ENCODE results near the gene TMEM255B.

TMEM255B gene

GRCh38 chr13:113852536-113853517 lies 93.8 kb downstream of the TMEM255B start:
- H3K27me3 ChIP-seq (ENCODE audit: insufficient read depth, low read length, poor library complexity) = no peaks in the 10 kb centered on the region
- H3K79me1 ChIP-seq (ENCODE audit: low read length) = no peaks in the 10 kb centered on the region
- H2AK5ac ChIP-seq (ENCODE audit: low read length) = no peak overlapping the region
- no peak for DNase-seq
- H2BK5ac ChIP-seq (ENCODE audit: low read length) = no peak overlapping the region
- no peaks in the 10 kb centered on the region for H3K79me2 ChIP-seq (ENCODE audit: control insufficient read depth, insufficient read depth, low read length)
- H2BK120ac ChIP-seq (ENCODE audit: low read depth, low read length) = no peak overlapping the region
- no peaks in the 10 kb centered on the region for H3K4me1 ChIP-seq (ENCODE audit: control insufficient read depth, low read depth, low read length)
- H3K4me3 ChIP-seq (ENCODE audit: low read length) = no peak overlapping the region
- H3K27ac ChIP-seq (ENCODE audit: low read depth, low read length) = no peak overlapping the region
- H3K9ac ChIP-seq (ENCODE audit: low read length) = no peak overlapping the region
- no peak overlapping the region for H4K8ac ChIP-seq (ENCODE audit: low read depth, low read length)
- no peak overlapping the region for H3K4me2 ChIP-seq (ENCODE audit: low read length)
- no CpG with 5 or more reads among the region's 22 CpGs for WGBS (ENCODE audit: extremely low coverage, insufficient coverage, low lambda C conversion rate)
- H3K4ac ChIP-seq (ENCODE audit: low read depth, low read length) = no peak overlapping the region
- no peak overlapping the region for H3K18ac ChIP-seq (ENCODE audit: low read length)
- no peak overlapping the region for H4K5ac ChIP-seq (ENCODE audit: low read length)
- no peak overlapping the region for H3K23ac ChIP-seq (ENCODE audit: low read length)
- H3K36me3 ChIP-seq (ENCODE audit: control insufficient read depth, insufficient read depth, low read length) = no peaks in the 10 kb centered on the region
- no peak overlapping the region for H3K56ac ChIP-seq (ENCODE audit: low read length)
- no peak overlapping the region for H2BK15ac ChIP-seq (replicated peaks; ENCODE audit: low read depth)

GRCh38 chr13:113853518-113854237 lies 94.7 kb downstream of the TMEM255B start:
- Histone ChIP-seq H3K79me2 (ENCODE audit: control insufficient read depth, insufficient read depth, low read length) (no peaks in the 10 kb centered on the region), H3K9ac (ENCODE audit: low read length) (no peak overlapping the region), H3K56ac (ENCODE audit: low read length) (no peak overlapping the region), H3K18ac (ENCODE audit: low read length) (no peak overlapping the region), H4K5ac (ENCODE audit: low read length) (no peak overlapping the region), H2AK5ac (ENCODE audit: low read length) (no peak overlapping the region), H3K4me1 (ENCODE audit: control insufficient read depth, low read depth, low read length) (no peaks in the 10 kb centered on the region), H3K4ac (ENCODE audit: low read depth, low read length) (no peak overlapping the region), H3K4me3 (ENCODE audit: low read length) (no peak overlapping the region), H3K36me3 (ENCODE audit: control insufficient read depth, insufficient read depth, low read length) (no peaks in the 10 kb centered on the region), H3K27ac (ENCODE audit: low read depth, low read length) (no peak overlapping the region), H2BK15ac (replicated peaks; ENCODE audit: low read depth) (no peak overlapping the region), H3K23ac (ENCODE audit: low read length) (no peak overlapping the region), H2BK120ac (ENCODE audit: low read depth, low read length) (no peak overlapping the region), H4K8ac (ENCODE audit: low read depth, low read length) (no peak overlapping the region), H3K4me2 (ENCODE audit: low read length) (no peak overlapping the region), H3K79me1 (ENCODE audit: low read length) (no peaks in the 10 kb centered on the region), H3K27me3 (ENCODE audit: insufficient read depth, low read length, poor library complexity) (no peaks in the 10 kb centered on the region), H2BK5ac (ENCODE audit: low read length) (no peak overlapping the region)
- WGBS (ENCODE audit: extremely low coverage, insufficient coverage, low lambda C conversion rate) = no CpG with 5 or more reads among the region's 11 CpGs
- no peak for DNase-seq

- no CpG with 5 or more reads among the region's 31 CpGs for WGBS (ENCODE audit: extremely low coverage, insufficient coverage, low lambda C conversion rate)
- Histone ChIP-seq H3K56ac (ENCODE audit: low read length) (no peak overlapping the region), H2BK5ac (ENCODE audit: low read length) (no peak overlapping the region), H2BK120ac (ENCODE audit: low read depth, low read length) (no peak overlapping the region), H3K23ac (ENCODE audit: low read length) (no peak overlapping the region), H3K9ac (ENCODE audit: low read length) (no peak overlapping the region), H4K5ac (ENCODE audit: low read length) (no peak overlapping the region), H2AK5ac (ENCODE audit: low read length) (no peak overlapping the region), H3K4me3 (ENCODE audit: low read length) (no peak overlapping the region), H2BK15ac (replicated peaks; ENCODE audit: low read depth) (no peak overlapping the region), H3K36me3 (ENCODE audit: control insufficient read depth, insufficient read depth, low read length) (no peaks in the 10 kb centered on the region), H3K79me1 (ENCODE audit: low read length) (peaks cover 3% of the 10 kb centered on the region), H3K4me2 (ENCODE audit: low read length) (no peak overlapping the region), H3K4ac (ENCODE audit: low read depth, low read length) (no peak overlapping the region), H3K18ac (ENCODE audit: low read length) (no peak overlapping the region), H3K4me1 (ENCODE audit: control insufficient read depth, low read depth, low read length) (peaks cover under 1% of the 10 kb centered on the region), H3K27me3 (ENCODE audit: insufficient read depth, low read length, poor library complexity) (no peaks in the 10 kb centered on the region), H3K27ac (ENCODE audit: low read depth, low read length) (no peak overlapping the region), H3K79me2 (ENCODE audit: control insufficient read depth, insufficient read depth, low read length) (no peaks in the 10 kb centered on the region), H4K8ac (ENCODE audit: low read depth, low read length) (no peak overlapping the region)
- DNase-seq = no peak
Measured at GRCh38 chr13:113854238-113855011, 95.4 kb downstream of the TMEM255B start.

- no peak overlapping the region for H3K4me2 ChIP-seq (ENCODE audit: low read length)
- H3K18ac ChIP-seq (ENCODE audit: low read length) = no peak overlapping the region
- no peak overlapping the region for H3K27ac ChIP-seq (ENCODE audit: low read depth, low read length)
- no peak overlapping the region for H3K4ac ChIP-seq (ENCODE audit: low read depth, low read length)
- H3K36me3 ChIP-seq (ENCODE audit: control insufficient read depth, insufficient read depth, low read length) = no peaks in the 10 kb centered on the region
- peaks cover 3% of the 10 kb centered on the region for H3K79me1 ChIP-seq (ENCODE audit: low read length)
- no CpG with 5 or more reads among the region's 33 CpGs for WGBS (ENCODE audit: extremely low coverage, insufficient coverage, low lambda C conversion rate)
- H2BK5ac ChIP-seq (ENCODE audit: low read length) = no peak overlapping the region
- no peaks in the 10 kb centered on the region for H3K79me2 ChIP-seq (ENCODE audit: control insufficient read depth, insufficient read depth, low read length)
- no peak overlapping the region for H3K56ac ChIP-seq (ENCODE audit: low read length)
- no peak overlapping the region for H3K4me3 ChIP-seq (ENCODE audit: low read length)
- H3K23ac ChIP-seq (ENCODE audit: low read length) = no peak overlapping the region
- H2BK120ac ChIP-seq (ENCODE audit: low read depth, low read length) = no peak overlapping the region
- H2BK15ac ChIP-seq (replicated peaks; ENCODE audit: low read depth) = no peak overlapping the region
- no peak overlapping the region for H4K5ac ChIP-seq (ENCODE audit: low read length)
- DNase-seq = no peak
- peaks cover 9% of the 10 kb centered on the region for H3K4me1 ChIP-seq (ENCODE audit: control insufficient read depth, low read depth, low read length)
- H3K9ac ChIP-seq (ENCODE audit: low read length) = no peak overlapping the region
- no peak overlapping the region for H4K8ac ChIP-seq (ENCODE audit: low read depth, low read length)
- H3K27me3 ChIP-seq (ENCODE audit: insufficient read depth, low read length, poor library complexity) = no peaks in the 10 kb centered on the region
- no peak overlapping the region for H2AK5ac ChIP-seq (ENCODE audit: low read length)
Measured at GRCh38 chr13:113855012-113855921, 96.2 kb downstream of the TMEM255B start.
